ENCODE data around the gene XPO5.
A peak's percentile ranks its signal among the peaks of the same experiment; 100 is the strongest.

The XPO5 gene

GRCh38 chr6:43516697-43517504, 58.9 kb downstream of the XPO5 start, which contains the start of the genes POLR1C and YIPF3:
Gene POLR1C, plus strand, starts transcription at chr6:43517089. Its CDS starts 21 bp downstream, at chr6:43517110.
Gene YIPF3, minus strand, starts transcription at chr6:43516926. Its CDS starts 119 bp downstream, at chr6:43516807.
- peak within 1 kb of the TSS; percentile 99 for H3K4me3 ChIP-seq (ENCODE audit: low read length)
- TF ChIP-seq CTCF (conservative IDR thresholded peaks at IDR 0.05; ENCODE audit: low read length) = no peak
- peak; percentile 97 for DNase-seq (ENCODE audit: low read depth)

GRCh38 chr6:43516367-43516696, 59.5 kb downstream of the XPO5 start:
- peak overlapping the region; percentile 99 for H3K4me3 ChIP-seq (ENCODE audit: low read length)
- no peak for DNase-seq (ENCODE audit: low read depth)
- no peak for TF ChIP-seq CTCF (conservative IDR thresholded peaks at IDR 0.05; ENCODE audit: low read length)

- TF ChIP-seq CTCF (conservative IDR thresholded peaks at IDR 0.05; ENCODE audit: low read length) = no peak
- H3K4me3 ChIP-seq (ENCODE audit: low read length) = peak overlapping the region; percentile 99
- DNase-seq (ENCODE audit: low read depth) = no peak
Observed at GRCh38 chr6:43515808-43516207, 60.0 kb downstream of the XPO5 start.

DNA sequence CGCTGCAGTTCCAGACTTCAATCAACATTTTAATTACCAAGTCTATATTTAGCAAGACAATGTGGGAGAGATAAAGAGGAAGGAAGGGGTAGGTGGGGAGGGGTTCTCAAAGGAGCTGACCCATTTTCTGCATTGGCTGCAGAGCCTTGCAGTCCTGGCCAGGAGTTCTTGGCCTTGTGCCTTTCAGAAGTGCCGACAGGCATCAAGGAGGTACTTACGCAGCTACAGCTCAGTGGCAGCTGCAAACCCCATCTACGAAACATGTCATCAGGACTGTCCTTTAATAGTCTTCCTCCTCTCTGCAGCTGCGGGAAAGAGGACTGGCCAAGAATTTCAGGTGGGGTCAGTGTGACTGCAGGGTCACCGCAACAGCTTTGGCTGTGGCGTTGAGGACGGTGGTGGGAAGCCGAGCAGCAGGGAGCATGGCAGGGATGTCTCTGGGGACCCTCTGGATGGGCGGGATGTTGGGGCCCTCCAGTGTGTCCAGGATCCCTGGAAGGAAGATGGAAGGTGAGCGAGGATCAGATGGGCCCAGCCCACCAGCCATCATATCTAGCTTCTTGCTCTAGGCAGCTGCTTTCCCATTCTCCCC, 63.9 kb downstream of the XPO5 start:
- no peak for DNase-seq (ENCODE audit: low read depth)
- no peak overlapping the region for H3K4me3 ChIP-seq (ENCODE audit: low read length)
- no peak for TF ChIP-seq CTCF (conservative IDR thresholded peaks at IDR 0.05; ENCODE audit: low read length)

DNA sequence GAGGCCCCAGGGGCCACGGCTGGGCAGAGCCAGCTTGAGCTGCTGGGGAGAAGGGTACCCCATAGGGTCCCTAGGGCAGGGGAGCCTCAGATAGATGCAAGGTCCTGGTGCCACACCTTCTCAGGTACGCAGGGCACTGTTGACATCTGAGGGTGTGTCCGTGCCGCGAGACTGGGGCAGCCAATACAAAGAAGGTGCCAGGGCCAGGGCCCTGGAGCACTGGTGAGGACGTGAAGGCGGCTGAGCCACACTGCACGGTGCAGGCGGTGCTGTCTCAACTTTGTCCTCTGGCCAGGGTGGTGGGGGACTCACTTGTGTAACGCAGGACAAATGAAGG, 65.0 kb downstream of the XPO5 start:
- DNase-seq (ENCODE audit: low read depth) = no peak
- TF ChIP-seq CTCF (conservative IDR thresholded peaks at IDR 0.05; ENCODE audit: low read length) = no peak
- peak overlapping the region; percentile 52; the same call in 1 of the 2 replicates for H3K4me3 ChIP-seq (ENCODE audit: low read length)

GRCh38 chr6:43509984-43510826, 65.6 kb downstream of the XPO5 start, which contains the start of gene LRRC73:
Gene LRRC73, minus strand, starts transcription at chr6:43510346. Its CDS starts 561 bp downstream, at chr6:43509785.
- H3K4me3 ChIP-seq (ENCODE audit: low read length) = peak within 1 kb of the TSS; percentile 52
- no peak for TF ChIP-seq CTCF (conservative IDR thresholded peaks at IDR 0.05; ENCODE audit: low read length)
- peak; percentile 80 for DNase-seq (ENCODE audit: low read depth)

All from AG10803 (cell line).